Stimulated activated CD4-positive, alpha-beta T cell treated with anti-CD3 and anti-CD28 coated beads, TNF-alpha, amount 100 ng/mL, for 24 hours (primary cell): ENCODE measurements around the gene SHC4.
"Not testable (repeated sequence)": the region's sequence is repeated elsewhere in the genome, so short reads cannot be mapped to it uniquely, and the experiment has no call there.

Experiments
- DNase-seq, 3 experiments: peaks; one replicate each; pipeline ENCODE4 v3.0.0-alpha.2; 2020; ENCODE audit warnings: low read depth in 3 of 3

SHC4 gene

DNA sequence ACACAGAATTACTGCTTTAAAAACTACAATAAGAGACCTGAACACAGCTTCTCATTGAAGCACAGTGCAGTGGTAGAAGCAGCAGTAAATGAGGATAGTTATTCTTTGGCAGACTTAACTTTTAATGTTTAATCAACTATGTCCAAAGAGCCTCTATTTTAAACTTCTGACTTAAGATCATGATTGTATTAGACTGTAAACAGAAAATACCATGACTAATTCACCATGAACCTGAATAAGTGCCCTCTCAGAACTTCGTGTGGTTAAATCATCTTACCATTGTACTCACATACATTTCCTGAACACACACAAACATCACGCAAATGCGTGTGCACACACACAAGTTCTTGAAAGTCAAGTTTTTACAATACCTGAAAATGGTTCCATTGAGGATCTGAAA lies 166.8 kb downstream of the SHC4 start:
- DNase-seq: no peak

DNA sequence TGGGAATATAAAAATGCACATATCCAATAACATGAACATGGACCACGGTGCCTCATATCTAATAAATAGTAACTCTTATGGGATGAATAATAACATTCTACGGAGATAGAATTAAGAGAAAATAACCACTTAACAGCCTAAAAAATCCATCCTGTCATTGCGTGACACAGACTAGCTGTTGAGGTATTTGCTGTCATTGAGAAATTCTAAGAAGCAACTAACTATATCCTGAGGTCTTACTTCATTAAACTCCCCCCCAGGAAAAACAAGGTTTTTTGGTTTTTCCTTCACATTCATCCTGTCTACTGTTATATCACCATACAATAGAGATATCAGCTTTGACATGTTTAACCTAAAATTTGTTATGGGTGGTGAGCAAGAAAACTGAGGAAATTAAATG lies 167.2 kb downstream of the SHC4 start:
- no peak for DNase-seq

DNA sequence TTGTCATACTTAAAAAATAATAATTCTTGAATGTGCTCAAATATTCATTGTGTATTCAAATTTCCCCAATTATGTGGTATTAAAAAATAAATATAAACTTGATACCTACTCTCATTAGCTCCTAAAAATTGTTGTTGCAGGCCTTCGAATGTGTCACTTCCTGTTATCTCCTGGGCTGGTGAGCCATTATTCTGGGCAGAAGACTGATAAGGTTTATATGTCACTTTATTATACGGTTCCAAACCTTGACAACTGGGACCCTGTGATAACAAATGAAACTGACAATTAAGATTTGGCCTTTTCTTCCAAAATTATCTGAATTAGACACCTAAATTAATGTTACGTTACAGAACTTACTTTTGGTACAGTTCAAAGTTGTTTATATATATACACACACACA lies 167.8 kb downstream of the SHC4 start:
- no peak for DNase-seq

DNA sequence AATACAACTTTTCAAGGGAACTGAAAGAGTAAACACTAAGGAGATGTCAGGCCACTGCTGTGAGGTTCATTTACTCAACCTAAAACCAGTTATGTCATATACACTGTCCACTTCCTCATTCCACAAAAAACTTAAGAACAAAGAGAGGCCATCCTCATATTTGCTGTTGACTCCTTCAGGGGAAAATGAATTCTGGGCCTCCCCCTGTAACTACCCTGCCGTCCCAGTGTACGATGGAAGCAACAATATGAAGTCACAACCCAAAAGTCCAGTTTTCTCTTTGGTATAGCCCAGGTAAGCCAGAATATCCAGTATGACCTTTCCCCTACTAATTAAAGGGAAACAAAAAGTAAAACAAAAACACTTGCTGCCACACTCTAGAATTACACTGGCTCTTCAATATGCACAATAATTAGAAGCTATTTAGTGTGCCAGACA lies 169.0 kb downstream of the SHC4 start:
- no peak for DNase-seq

DNA sequence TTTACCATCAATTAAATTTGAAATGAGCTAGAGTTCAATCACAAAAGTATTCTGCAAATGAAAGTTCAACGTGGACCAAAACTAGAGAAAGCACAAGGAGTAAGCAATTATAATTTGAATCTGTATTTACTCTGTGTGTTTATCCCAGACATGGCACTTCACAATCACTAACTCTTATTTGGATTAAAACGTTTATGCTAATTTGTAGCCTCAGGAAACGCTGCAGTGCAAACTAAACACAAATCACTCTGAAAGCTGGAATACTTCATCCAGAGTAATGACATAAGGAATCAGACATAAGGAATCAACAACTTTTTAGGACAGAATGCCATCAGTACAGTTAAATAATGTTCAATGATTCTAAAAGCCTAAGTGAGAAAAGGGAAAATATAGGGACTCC lies 171.3 kb downstream of the SHC4 start:
- DNase-seq: no peak

DNA sequence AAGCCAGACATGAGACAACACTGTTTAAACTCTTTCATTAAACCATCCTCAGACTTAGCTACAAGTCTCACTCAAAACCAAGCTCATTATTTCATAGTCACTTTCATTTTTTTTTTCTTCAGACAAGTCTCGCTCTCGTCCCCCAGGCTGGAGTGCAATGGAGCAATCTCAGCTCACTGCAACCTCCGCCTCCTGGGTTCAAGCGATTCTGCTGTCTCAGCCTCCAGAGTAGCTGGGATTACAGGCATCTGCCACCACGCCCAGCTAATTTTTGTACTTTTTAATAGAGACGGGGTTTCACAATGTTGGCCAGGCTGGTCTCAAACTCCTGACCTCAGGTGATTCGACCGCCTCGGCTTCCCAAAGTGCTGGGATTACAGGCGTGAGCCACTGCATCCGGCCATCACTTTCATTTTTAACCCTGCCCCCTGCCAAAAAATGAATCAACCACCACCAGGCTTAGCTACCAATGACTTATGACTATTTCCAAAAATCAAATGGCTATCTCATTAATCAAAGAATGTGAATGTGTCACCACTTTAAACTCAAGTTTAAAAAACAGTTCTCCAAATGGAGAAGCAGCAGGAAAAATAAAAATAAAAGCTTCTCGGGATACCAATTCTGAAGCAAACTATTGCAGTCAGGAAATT lies 173.1 kb downstream of the SHC4 start:
- not testable (repeated sequence) for DNase-seq

DNA sequence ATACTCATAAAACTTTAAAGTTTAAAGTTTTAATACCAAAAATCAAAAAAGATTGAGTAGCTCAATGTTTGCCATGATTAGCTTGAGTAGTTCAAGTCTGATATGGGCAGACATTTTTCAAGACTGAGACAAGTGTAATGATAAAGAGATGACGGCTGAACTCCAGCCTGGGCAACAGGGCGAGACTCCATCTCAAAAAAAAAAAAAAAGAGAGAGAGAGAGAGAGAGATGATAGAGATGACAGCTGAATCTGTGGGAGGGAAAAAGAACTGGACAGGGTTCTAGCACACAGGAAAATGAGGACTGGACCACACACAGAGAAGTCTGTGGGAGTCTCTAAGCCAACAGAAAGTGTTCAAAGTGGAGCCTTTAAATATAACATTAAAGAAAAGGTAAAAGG lies 178.0 kb downstream of the SHC4 start:
- no peak for DNase-seq

DNA sequence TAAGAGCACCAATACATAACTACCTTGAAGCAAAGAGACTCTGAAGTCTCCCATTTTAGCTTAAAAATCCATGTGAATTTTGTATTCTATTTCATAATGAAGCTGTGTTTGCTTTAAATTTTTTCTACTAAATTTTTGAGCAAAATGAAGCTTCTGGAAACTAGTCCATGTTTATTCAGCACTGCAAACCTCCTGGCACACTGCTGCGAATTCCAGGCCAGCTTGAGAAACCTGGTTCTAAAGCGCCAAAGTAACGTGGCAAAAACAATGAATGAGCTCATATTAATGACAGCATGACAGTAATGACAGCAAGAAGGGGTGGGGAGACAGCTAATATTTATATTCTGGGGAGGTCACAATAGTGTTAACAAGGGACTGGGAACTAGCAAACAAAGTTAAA lies 178.5 kb downstream of the SHC4 start:
- no peak for DNase-seq

DNA sequence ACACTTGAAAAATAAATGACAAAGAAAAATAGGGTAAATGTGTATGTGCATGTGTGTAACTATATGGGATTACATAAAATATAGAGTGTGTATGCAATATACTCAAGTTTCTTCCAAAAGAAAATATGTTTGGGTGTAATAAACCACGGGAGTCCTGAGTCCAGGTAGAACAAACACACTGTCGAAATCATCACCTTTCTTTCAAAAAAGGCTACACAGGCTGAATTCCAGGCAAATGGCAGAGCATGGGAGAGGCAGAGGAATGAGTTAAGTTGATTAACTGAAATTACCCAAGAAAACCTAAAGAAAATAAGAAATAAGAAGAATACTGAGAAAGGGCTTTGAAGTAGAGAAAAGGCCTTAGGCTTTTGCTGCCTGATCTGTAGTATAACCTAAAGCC lies 179.0 kb downstream of the SHC4 start:
- DNase-seq: no peak

DNA sequence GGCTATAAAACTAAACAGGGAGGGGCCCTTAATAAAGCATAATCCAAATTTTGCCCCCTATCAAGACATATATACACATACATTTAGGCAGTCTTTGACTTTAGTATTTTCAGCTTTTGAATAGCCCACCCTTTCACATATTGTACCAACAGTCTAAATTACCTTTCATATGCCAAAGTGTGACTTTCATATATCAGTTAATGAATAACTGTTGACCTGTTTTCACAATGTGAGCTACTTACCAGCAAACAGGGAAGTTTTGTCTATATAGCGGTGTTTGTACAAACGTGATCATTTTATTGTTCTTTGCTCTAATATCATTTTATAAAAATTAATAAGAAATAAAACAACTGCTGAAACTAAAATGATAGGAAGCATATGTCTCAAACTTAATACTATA lies 180.8 kb downstream of the SHC4 start:
- no peak for DNase-seq

DNA sequence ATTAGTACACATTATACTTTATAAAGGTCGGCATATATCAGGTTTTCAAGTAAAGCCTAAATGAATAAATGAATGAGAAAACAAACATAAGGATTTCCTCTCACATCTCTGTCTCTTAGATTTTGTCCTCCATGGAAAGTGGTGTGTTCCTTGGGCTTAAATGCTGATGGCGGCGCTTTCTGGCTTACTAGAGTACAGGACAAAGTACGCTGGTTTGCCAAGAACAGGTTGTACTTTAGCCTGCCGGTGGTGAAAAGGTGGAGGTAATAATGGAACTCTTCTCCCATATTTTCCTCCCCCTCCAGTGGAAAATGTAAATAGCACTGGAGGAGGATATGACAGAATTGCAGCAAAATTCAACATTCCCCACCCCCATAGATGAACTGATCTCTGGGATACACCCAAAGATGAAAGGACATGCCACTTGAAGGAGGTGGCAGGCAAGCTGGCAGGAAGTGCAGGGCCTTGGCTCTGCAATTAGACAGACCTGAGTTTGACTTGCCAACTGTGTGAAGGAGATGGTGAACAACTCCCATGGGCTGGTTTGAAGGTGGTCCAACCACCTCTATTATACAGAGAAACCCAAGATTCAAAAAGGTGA lies 182.1 kb downstream of the SHC4 start:
- no peak for DNase-seq

DNA sequence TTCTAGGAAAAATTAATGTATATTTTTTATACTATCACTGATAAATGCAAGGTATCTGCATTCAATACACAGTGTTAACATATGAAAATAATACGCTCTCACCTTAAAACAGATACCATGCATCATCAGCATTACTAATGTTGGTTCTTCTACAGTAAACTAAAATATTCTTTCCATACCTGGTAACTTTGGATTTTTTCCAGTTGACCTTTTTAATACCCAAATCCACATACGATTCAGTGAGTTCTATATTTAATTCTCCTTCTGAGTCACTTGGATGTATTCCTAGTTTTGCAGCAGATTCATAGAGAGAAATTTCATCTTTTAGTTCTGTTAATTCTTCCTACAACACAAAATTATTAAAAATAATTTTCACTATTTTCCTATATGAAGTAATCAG lies 182.7 kb downstream of the SHC4 start:
- no peak for DNase-seq

DNA sequence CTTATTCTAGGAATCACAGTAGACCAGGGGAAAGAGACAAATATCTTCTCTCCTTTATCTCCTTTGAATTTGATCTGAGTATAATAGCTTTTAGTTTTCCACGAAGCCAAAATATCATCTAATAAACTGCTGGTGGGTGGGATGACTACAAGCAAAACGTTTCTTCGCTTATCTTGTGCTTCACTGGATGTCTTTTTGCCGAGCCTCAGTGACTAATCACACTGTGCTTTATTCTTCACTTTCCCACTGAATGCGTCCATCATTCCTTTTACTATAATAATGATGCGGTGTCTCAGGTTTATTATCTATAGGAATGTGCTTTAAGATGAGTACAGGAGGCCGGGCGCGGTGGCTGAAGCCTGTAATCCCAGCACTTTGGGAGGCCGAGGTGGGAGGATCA lies 185.4 kb downstream of the SHC4 start:
- DNase-seq: no peak

DNA sequence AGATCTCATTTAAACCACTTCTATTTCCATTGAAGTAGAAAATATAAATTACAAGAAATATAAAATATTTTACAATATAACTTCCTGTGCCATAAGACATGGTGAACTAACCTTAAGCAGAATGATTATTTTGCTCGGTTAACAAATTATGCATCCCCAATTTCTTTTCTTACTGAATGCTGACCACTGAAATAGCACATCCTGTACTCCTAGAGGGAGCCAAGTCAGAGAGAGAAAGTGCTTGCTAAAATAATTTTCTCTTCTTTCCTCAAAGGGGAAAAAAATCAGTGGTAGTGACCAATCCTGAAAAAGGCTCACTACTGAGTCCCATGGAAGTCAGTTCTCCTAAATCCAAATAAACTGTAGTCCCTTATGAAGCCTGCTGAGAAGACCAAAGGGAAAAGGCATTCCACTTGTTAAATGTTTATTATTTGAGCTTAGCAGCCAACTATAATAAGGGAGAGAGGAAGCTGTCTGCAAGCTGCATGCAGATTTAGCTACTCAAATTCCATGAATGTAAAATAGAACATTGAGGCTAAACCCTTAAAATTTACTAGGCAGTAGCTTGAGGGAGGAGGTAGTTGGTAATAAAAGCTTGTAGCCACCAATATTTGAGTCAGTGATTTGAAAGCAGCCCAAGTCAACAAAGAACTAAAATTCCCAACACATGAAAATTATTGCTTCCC lies 185.9 kb downstream of the SHC4 start:
- DNase-seq: no peak

DNA sequence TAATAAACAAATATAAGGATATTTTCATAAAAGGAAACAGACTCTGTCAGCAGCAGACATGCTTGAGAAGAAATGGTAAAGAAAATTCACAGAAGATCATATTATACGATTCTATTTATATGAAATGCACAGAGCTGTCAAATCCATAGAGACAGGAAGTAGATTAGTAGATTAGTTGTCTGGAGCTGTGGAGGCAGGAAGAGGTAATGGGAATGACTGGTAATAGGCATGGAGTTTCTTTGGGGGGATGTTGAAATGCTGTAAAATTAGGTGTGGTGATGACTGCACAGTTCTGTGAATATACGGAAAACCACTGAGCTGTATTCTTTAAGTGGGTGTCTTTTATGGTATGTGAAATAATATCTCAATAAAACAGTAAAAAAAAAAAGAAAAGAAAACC lies 188.2 kb downstream of the SHC4 start:
- DNase-seq: no peak

DNA sequence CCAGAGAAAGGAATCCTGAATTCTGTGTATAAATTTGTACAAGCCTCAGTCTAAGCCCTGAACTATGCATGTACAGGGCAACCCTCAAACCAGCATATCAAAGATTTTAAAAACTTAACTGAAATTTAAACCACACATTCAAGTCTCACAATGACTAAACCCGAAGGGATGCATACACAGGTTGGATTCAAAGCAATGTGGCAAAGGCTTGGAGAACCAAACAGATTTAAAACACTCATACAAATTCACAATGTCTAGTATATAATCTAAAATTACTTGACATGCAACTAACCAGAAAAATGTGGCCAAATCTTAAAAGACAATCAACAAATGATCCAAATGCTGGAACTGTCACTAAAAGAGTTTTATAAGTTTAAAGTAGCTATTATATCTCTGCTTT lies 189.2 kb downstream of the SHC4 start:
- DNase-seq: no peak
